Renal cortical epithelial cell (primary cell): ENCODE measurements around the gene ANKRD12. TPM values are rescaled to one million over a fixed set of nuclear protein-coding genes. Genes with fewer than 3 reads are reported as not detected.

Experiments used
- total RNA-seq: library from RNA; depleted of rRNA; stranded (reverse); fragments of >200 nt; gene quantifications from 2 replicates; pipeline ENCODE4 v1.2.3, GENCODE V29; 2014

The ANKRD12 gene
- total RNA-seq, 1 donor from 2014 or later: 42.5 TPM

Other genes starting within 250 kb of the ANKRD12 start
- gene NDUFV2, start 34.1 kb upstream of the ANKRD12 start, total RNA-seq: 114 and 133 TPM in 2 replicates
- 119 and 134 TPM in 2 replicates for gene TWSG1, start 198.0 kb downstream of the ANKRD12 start, total RNA-seq